SU-DHL-6 (cell line): ENCODE measurements around the gene SLC41A1.
A peak's percentile ranks its signal among the peaks of the same experiment; 100 is the strongest.

ENCODE experiments used
- H2AFZ ChIP-seq: fragments of 200-600 bp; sonication (generic); 2 replicates; pipeline ENCODE4 v1.6.1; 2014; ENCODE audit warnings: low read depth, mild to moderate bottlenecking, moderate library complexity, mixed read lengths, antibody characterized with exemption, low read length; ENCODE audit not compliant: severe bottlenecking
- H3F3A ChIP-seq: fragments of 200-600 bp; shearing (Covaris generic); 2 replicates; pipeline ENCODE4 v1.6.0; 2016; ENCODE audit warnings: antibody characterized with exemption, mild to moderate bottlenecking; ENCODE audit not compliant: insufficient read depth
- H3K27ac ChIP-seq: fragments of 200-600 bp; sonication (generic); 2 replicates; pipeline ENCODE4 v1.5.1; 2016; ENCODE audit warnings: low read depth, mild to moderate bottlenecking, low read length, moderate library complexity, mixed read lengths
- H3K27me3 ChIP-seq: fragments of 200-600 bp; sonication (generic), shearing (Covaris generic); 2 replicates; pipeline ENCODE4 v1.6.0; 2014; ENCODE audit warnings: mild to moderate bottlenecking, low read length
- H3K36me3 ChIP-seq: fragments of 200-600 bp; sonication (generic); 2 replicates; pipeline ENCODE4 v1.6.1; 2014; ENCODE audit warnings: mild to moderate bottlenecking, low read length, mixed read lengths
- H3K4me2 ChIP-seq: fragments of 300-600, 200-600 bp; shearing (Covaris generic), sonication (generic); 2 replicates; pipeline ENCODE4 v1.6.0; 2014; ENCODE audit warnings: low read length, low read depth, mild to moderate bottlenecking; ENCODE audit not compliant: poor library complexity, severe bottlenecking
- H3K4me3 ChIP-seq: fragments of 200-600 bp; sonication (generic); 2 replicates; pipeline ENCODE4 v1.5.1; 2014; ENCODE audit warnings: antibody characterized with exemption, low read length, mild to moderate bottlenecking, mixed read lengths; ENCODE audit not compliant: insufficient read depth, poor library complexity, severe bottlenecking
- H3K79me2 ChIP-seq: fragments of 200-600 bp; sonication (generic); 2 replicates; pipeline ENCODE4 v1.6.1; 2014; ENCODE audit warnings: mild to moderate bottlenecking, low read length, moderate library complexity; ENCODE audit not compliant: insufficient read depth
- H3K9ac ChIP-seq: fragments of 200-600 bp; sonication (generic); 2 replicates; pipeline ENCODE4 v1.7.0; 2014; ENCODE audit warnings: mild to moderate bottlenecking, low read length
- H3K9me2 ChIP-seq: fragments of 200-600 bp; sonication (generic); replicated peaks from 2 replicates; pipeline ENCODE4 v1.6.1; 2014; ENCODE audit warnings: low read length; ENCODE audit not compliant: insufficient read depth
- H3K9me3 ChIP-seq: fragments of 200-600 bp; sonication (generic); 2 replicates; pipeline ENCODE4 v1.6.1; 2014; ENCODE audit warnings: low read length, mixed read lengths; ENCODE audit not compliant: insufficient read depth
- H4K20me1 ChIP-seq: fragments of 200-600 bp; sonication (generic); 2 replicates; pipeline ENCODE4 v1.6.1; 2014; ENCODE audit warnings: low read depth, mild to moderate bottlenecking, antibody characterized with exemption, low read length, moderate library complexity, mixed read lengths
- EZH2phosphoT487 ChIP-seq: fragments of 200-600 bp; sonication (generic), shearing (Covaris generic); conservative IDR thresholded peaks from 2 replicates; pipeline ENCODE4 v1.6.1; 2018; ENCODE audit warnings: mild to moderate bottlenecking, antibody characterized with exemption, low read length, moderate library complexity, mixed read lengths
- TF ChIP-seq, protein P1 (sequence below): fragments of 200-600 bp; sonication (generic); IDR thresholded peaks from one replicate; pipeline ENCODE4 v1.5.1; 2017; ENCODE audit warnings: antibody characterized with exemption, mild to moderate bottlenecking, low read length, moderate library complexity; ENCODE audit not compliant: insufficient read depth, poor library complexity, severe bottlenecking

Gene SLC41A1

DNA sequence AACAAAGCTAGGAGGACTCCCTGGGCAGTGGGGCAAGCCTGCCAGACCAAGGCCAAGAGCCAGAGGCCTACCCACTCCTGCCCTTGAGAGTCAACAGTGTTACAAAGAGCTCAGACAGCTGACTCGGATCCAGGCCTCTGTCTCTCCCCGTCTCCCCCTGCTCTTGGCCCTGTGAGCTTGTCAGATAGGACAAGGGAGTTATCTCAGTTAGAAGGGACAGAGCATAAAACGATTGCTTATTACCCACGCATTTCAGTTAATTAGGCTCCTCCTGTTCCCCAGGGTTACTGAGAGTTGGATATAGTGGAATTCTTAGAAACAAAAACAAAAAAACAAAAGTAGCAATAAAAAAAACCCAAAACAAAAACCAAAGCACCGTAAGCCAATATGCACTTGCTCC lies 1.3 kb downstream of the SLC41A1 start:
- peak overlapping the region; percentile 92 for H3K4me2 ChIP-seq
- no peak overlapping the region for H3K27ac ChIP-seq
- no peaks in the 10 kb centered on the region for H3K9me3 ChIP-seq
- H3F3A ChIP-seq = no peaks in the 10 kb centered on the region
- H3K36me3 ChIP-seq = no peaks in the 10 kb centered on the region
- peak overlapping the region; percentile 76 for H3K4me3 ChIP-seq
- no peaks in the 10 kb centered on the region for H3K27me3 ChIP-seq
- H3K9ac ChIP-seq = peak overlapping the region; percentile 90
- H3K9me2 ChIP-seq = no peaks in the 10 kb centered on the region
- H2AFZ ChIP-seq = no peak overlapping the region
- peaks cover 42% of the 10 kb centered on the region for H3K79me2 ChIP-seq
- TF ChIP-seq, protein P1, sequence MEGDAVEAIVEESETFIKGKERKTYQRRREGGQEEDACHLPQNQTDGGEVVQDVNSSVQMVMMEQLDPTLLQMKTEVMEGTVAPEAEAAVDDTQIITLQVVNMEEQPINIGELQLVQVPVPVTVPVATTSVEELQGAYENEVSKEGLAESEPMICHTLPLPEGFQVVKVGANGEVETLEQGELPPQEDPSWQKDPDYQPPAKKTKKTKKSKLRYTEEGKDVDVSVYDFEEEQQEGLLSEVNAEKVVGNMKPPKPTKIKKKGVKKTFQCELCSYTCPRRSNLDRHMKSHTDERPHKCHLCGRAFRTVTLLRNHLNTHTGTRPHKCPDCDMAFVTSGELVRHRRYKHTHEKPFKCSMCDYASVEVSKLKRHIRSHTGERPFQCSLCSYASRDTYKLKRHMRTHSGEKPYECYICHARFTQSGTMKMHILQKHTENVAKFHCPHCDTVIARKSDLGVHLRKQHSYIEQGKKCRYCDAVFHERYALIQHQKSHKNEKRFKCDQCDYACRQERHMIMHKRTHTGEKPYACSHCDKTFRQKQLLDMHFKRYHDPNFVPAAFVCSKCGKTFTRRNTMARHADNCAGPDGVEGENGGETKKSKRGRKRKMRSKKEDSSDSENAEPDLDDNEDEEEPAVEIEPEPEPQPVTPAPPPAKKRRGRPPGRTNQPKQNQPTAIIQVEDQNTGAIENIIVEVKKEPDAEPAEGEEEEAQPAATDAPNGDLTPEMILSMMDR = no peak
- H4K20me1 ChIP-seq = no peaks in the 10 kb centered on the region

DNA sequence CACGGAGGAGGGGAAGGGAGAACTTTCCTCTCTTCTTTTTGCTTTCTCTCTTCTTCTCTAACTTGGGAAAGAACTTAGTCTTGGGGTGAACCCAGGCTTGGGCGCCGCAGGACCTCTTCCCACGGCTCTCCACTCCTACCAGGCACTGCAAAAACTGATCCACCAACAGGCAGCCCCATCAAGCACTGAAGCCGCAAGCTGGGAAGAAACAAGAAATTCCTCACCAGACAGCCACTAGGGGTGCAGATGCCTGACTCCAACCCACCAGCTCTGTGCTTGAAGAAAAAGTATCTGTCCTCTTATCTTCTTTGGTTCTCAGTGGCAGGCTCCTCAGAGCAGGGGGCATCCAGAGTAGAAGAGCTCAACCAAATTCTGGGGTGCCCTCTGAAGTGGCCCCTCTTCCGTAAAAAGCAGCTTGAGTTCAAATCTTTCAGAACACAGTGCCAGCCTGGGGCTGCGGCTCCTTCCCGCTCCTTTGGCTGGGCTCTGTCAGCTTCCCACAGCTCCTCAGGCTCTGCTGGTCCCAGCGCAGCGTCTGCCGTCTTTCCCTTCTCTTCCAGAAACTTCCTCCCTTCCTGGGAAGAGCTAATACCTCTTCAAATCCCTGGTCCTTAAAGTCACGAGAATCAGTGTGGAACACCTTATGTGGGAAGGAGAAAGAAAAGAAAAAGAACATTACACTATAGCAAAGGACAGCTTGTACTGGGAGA lies 2.4 kb downstream of the SLC41A1 start:
- H3K27ac ChIP-seq = no peak overlapping the region
- no peaks in the 10 kb centered on the region for H3F3A ChIP-seq
- H3K4me2 ChIP-seq = peak overlapping the region; percentile 92
- no peaks in the 10 kb centered on the region for H4K20me1 ChIP-seq
- H3K9me2 ChIP-seq = no peaks in the 10 kb centered on the region
- H3K9me3 ChIP-seq = no peaks in the 10 kb centered on the region
- H3K36me3 ChIP-seq = no peaks in the 10 kb centered on the region
- H2AFZ ChIP-seq = no peak overlapping the region
- no peak overlapping the region for H3K4me3 ChIP-seq
- peaks cover 52% of the 10 kb centered on the region for H3K79me2 ChIP-seq
- TF ChIP-seq, protein P1 = no peak
- no peak for TF ChIP-seq EZH2phosphoT487
- no peaks in the 10 kb centered on the region for H3K27me3 ChIP-seq
- no peak overlapping the region for H3K9ac ChIP-seq

DNA sequence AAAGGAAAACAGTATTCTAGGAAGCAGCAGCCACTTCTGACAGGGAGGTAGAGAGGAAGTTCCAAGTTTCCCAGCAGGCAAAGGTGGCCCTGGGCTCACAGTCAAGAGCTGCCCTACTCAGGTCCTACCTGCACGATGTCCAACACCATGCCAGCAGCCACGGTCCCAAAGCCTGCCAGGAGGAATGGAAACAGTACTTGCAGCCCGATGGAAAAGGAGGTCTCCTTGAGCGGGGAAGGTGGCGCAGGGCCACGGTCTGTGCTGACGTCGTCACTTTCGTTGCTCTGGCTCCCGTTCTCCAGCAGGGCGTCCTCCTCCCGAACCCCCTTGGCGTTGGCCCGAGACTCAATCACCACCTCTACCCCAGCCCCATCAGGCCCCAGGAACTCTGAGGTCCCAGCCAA lies 3.1 kb downstream of the SLC41A1 start:
- H3K4me3 ChIP-seq = no peak overlapping the region
- H3K4me2 ChIP-seq = peak overlapping the region; percentile 36
- no peaks in the 10 kb centered on the region for H3F3A ChIP-seq
- H3K27me3 ChIP-seq = no peaks in the 10 kb centered on the region
- H3K9me2 ChIP-seq = no peaks in the 10 kb centered on the region
- TF ChIP-seq, protein P1 = no peak
- H3K9ac ChIP-seq = no peak overlapping the region
- H2AFZ ChIP-seq = no peak overlapping the region
- H3K27ac ChIP-seq = no peak overlapping the region
- no peaks in the 10 kb centered on the region for H3K9me3 ChIP-seq
- H3K79me2 ChIP-seq = peaks cover 56% of the 10 kb centered on the region
- no peaks in the 10 kb centered on the region for H3K36me3 ChIP-seq
- H4K20me1 ChIP-seq = no peaks in the 10 kb centered on the region
